C1 segment of cervical spinal cord (tissue), 14 donors: ENCODE results near the gene CD34.

Experiments used
- DNase-seq, 14 donors: peaks; one replicate each; lab custom pipeline; 2025; lab: John Stamatoyannopoulos, UW

Gene CD34

GRCh38 chr1:207873055-207873890 is 37.7 kb downstream of the CD34 start:
- no peak for DNase-seq

- no peak for DNase-seq
These were observed 38.3 kb downstream of the CD34 start for GRCh38 chr1:207872621-207873020.

- peak in 1 of 14 donors; percentile 41 for DNase-seq
These were observed 39.7 kb downstream of the CD34 start for GRCh38 chr1:207871117-207871649.

GRCh38 chr1:207870306-207871031 is 40.5 kb downstream of the CD34 start:
- peak in 1 of 14 donors; percentile 40 for DNase-seq

GRCh38 chr1:207869859-207870258 is 41.1 kb downstream of the CD34 start:
- no peak for DNase-seq

GRCh38 chr1:207868774-207869721 is 41.9 kb downstream of the CD34 start:
- peak; percentile 22 to 84 (median 65) for DNase-seq

- DNase-seq, result peak in 8 of 14 donors; percentile 44 to 63 (median 51)
These were observed 42.6 kb downstream of the CD34 start for GRCh38 chr1:207868251-207868773.

- DNase-seq, result peak in 9 of 14 donors; percentile 20 to 93 (median 44)
These were observed 43.5 kb downstream of the CD34 start for GRCh38 chr1:207867136-207868109.

GRCh38 chr1:207866471-207867135 is 44.3 kb downstream of the CD34 start:
- DNase-seq, result peak in 2 of 14 donors; percentile 24 to 89

GRCh38 chr1:207863893-207864535 is 46.9 kb downstream of the CD34 start:
- peak in 1 of 14 donors; percentile 20 for DNase-seq

GRCh38 chr1:207862241-207862787 is 48.6 kb downstream of the CD34 start:
- no peak for DNase-seq

- DNase-seq, result no peak
These were observed 49.3 kb downstream of the CD34 start for GRCh38 chr1:207861442-207862177.

GRCh38 chr1:207860531-207860930 is 50.4 kb downstream of the CD34 start:
- DNase-seq, result no peak

- DNase-seq, result no peak
These were observed 52.1 kb downstream of the CD34 start for GRCh38 chr1:207858806-207859205.

GRCh38 chr1:207858281-207858680 is 52.6 kb downstream of the CD34 start:
- DNase-seq, result no peak

GRCh38 chr1:207857447-207857846 is 53.5 kb downstream of the CD34 start:
- DNase-seq, result no peak

- DNase-seq, result no peak
These were observed 54.5 kb downstream of the CD34 start for GRCh38 chr1:207856276-207857023.
